ENCODE measurements around the gene UBE2R2. TPM values are rescaled to one million over a fixed set of nuclear protein-coding genes. Genes with fewer than 3 reads are reported as not detected.

UBE2R2 gene
- total RNA-seq, 1 experiment from 2014 or later: 52.1 TPM

DNA sequence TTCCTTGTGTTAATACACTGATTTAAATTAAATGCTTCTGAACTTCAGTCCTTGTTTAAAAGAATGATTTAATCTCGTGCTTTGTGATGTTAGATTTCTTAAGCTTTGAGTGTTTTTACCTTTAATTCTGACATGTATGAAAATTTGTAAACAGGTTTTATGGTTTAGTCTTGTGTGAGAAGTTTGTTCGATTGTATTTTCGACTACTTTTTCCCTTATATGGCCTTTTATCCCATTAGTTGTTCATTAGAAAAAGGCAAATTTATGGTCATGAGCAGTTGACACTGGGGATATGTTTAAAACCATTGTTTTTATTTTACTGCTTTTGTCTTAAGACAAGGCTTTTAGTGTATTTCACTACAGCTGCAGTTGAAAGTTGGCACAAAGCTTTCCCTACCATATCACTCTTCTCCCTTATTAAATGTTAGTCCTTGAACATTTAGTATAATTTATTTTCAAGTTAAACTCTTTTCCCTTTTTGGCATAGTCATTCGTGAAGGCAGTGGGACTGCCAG is 3.3 kb downstream of the UBE2R2 start:
- H2AFZ ChIP-seq (ENCODE audit: low read length): no peak overlapping the region
- peak overlapping the region; percentile 9 to 88 (median 30); a peak in 3 of 7 replicates for H3K27ac Mint-ChIP-seq

More for the DNA sequence above, 3.3 kb downstream of the UBE2R2 start:
- no peak overlapping the region for H4K5ac ChIP-seq (ENCODE audit: insufficient read length, low read depth, low read length)
- H3K4me1 ChIP-seq (ENCODE audit: insufficient read depth, low read length): no peaks in the 10 kb centered on the region; the same call in 1 of the 2 replicates
- Mint-ChIP-seq H3K9me3 (no peaks in the 10 kb centered on the region; a peak in 1 of 5 replicates), H3K27me3 (ENCODE audit: low read depth) (no peaks in the 10 kb centered on the region; the same call in 1 of the 2 replicates), H3K36me3 (ENCODE audit: insufficient read depth in 1 of 3, low read depth in 3 of 3) (peaks cover 0 to 8% (median 3%) of the 10 kb centered on the region in 3 experiments; a peak in 4 of 7 replicates), H3K4me3 (peak overlapping the region; percentile 81 to 89), H3K4me1 (peaks cover 27 to 36% of the 10 kb centered on the region in 2 experiments)
- no peak overlapping the region for H2BK15ac ChIP-seq (ENCODE audit: low read depth, low read length)
- H3K56ac ChIP-seq (ENCODE audit: insufficient read length, low read depth, low read length): no peak overlapping the region
- H3K23me2 ChIP-seq (ENCODE audit: insufficient read length, low read depth, low read length, poor library complexity, severe bottlenecking): peaks cover 8% of the 10 kb centered on the region
- H2BK20ac ChIP-seq (ENCODE audit: low read depth, low read length, poor library complexity, severe bottlenecking): no peak overlapping the region
- H3K27ac ChIP-seq (ENCODE audit: insufficient read length, low read depth, low read length): no peak overlapping the region
- no peak overlapping the region for H3K23ac ChIP-seq (ENCODE audit: insufficient read length, low read depth, low read length)
- H2BK12ac ChIP-seq (ENCODE audit: insufficient read length, low read depth, low read length): no peak overlapping the region
- H3K79me2 ChIP-seq (ENCODE audit: insufficient read depth, low read length): peaks cover 26% of the 10 kb centered on the region; the same call in 1 of the 2 replicates
- no peaks in the 10 kb centered on the region for H3K79me1 ChIP-seq (ENCODE audit: insufficient read depth, low read depth, low read length, poor library complexity, severe bottlenecking)
- no peak overlapping the region for H3K4ac ChIP-seq (ENCODE audit: low read depth, low read length)
- no peak overlapping the region for H3K9ac ChIP-seq (ENCODE audit: extremely low read depth, insufficient read length, low read length)
- no peaks in the 10 kb centered on the region for H3K27me3 ChIP-seq (ENCODE audit: insufficient read depth, low read length)
- no peak overlapping the region for H3K18ac ChIP-seq (ENCODE audit: insufficient read length, low read depth, low read length)
- no peaks in the 10 kb centered on the region for H3K9me3 ChIP-seq (ENCODE audit: control insufficient read depth, low read depth, low read length)
- no peak overlapping the region for H3T11ph ChIP-seq (ENCODE audit: low read length)
- no peak overlapping the region for H2BK5ac ChIP-seq (ENCODE audit: insufficient read length, low read length)
- no peak overlapping the region for H4K91ac ChIP-seq (ENCODE audit: insufficient read length, low read depth, low read length)
- no peak for TF ChIP-seq CTCF (conservative IDR thresholded peaks at IDR 0.05)
- no peak for DNase-seq
- no peak overlapping the region for H4K8ac ChIP-seq (replicated peaks; ENCODE audit: insufficient read length, low read depth, low read length)
- H4K20me1 ChIP-seq (ENCODE audit: control insufficient read depth, insufficient read depth, insufficient read length): no peaks in the 10 kb centered on the region
- no peak overlapping the region for H3K14ac ChIP-seq (ENCODE audit: insufficient read depth, low read length)
- H2BK120ac ChIP-seq (ENCODE audit: low read depth, low read length, poor library complexity, severe bottlenecking): no peak overlapping the region
- WGBS (ENCODE audit: extremely low coverage, insufficient read length, low lambda C conversion rate): no CpG with 5 or more reads among the region's 4 CpGs
- no peak overlapping the region for H2AK5ac ChIP-seq (ENCODE audit: insufficient read length, low read length)
- no peak overlapping the region for H3K4me2 ChIP-seq (ENCODE audit: insufficient read depth, insufficient read length, low read length)
